Left colon (tissue), 2 donors: Measurements from ENCODE around the gene CRELD1. TPM values are rescaled to one million over a fixed set of nuclear protein-coding genes. Genes with fewer than 3 reads are reported as not detected.
"Not testable (repeated sequence)": the region's sequence is repeated elsewhere in the genome, so short reads cannot be mapped to it uniquely, and the experiment has no call there.

ENCODE experiments used
- ATAC-seq: fragments of 200-7000 bp; cut with Tn5 transposase; one replicate; pipeline ENCODE4 v1.9.1; 2020; ENCODE audit warnings: mild to moderate bottlenecking, moderate library complexity
- DNase-seq, 2 donors: peaks; one replicate each; pipeline ENCODE4 v3.0.0-alpha.2; 2020
- intact Hi-C, 2 donors: fragments of 100-400 bp; cut with DNase I in 1 of 2; cut with micrococcal nuclease in 1 of 2; formaldehyde crosslinking; loops; one replicate each; pipeline versions ENCODE4 v1.11.2 to v1.14.0; 2022; cut with DNase I, micrococcal nuclease
- total RNA-seq, 2 donors: library from RNA; stranded (reverse); fragmentation: NEBNext Ultra II Directional; extraction: Animal tissue kit (Norgen Biotek cat#: 25700); gene quantifications; one replicate each; pipeline ENCODE4 v1.2.1, GENCODE V29; 2021
- donor health status: DM: no; HTN: no; CAD: no.
- donor health status: DM: yes; HTN: yes; CAD: no.

The CRELD1 gene
- total RNA-seq, 2 donors from 2014 or later = 18.8 to 23.8 TPM

DNA sequence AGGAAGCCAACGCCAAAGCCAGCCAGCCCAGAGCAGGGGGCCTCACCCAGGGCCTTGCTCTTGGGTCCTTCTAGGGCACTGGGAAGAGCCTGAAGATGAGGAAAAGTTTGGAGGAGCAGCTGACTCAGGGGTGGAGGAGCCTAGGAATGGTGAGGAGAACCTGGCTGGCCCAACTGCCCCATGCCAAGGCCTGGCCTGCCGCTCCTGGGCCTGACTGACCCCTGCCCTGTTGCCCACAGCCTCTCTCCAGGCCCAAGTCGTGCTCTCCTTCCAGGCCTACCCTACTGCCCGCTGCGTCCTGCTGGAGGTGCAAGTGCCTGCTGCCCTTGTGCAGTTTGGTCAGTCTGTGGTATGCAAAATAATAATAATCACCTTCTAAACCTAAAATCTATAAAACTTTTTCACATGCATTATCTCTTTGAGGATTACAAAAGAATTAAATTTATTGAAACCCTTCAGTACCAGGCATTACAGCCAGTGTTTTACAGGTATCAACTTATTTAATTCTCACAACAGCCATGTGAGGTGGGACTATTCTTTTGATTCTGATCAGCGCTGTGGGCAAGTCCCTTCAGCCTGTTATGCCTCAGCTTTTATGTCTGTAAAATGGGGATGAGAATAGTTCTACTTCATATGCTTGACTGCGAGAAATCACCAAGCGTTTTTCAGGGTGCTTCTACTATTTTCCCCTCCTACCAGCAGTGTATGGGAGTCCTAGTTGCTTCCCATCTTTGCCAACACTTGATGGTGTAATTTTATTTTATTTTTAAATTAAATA is 15.2 kb upstream of the CRELD1 start:
- DNase-seq = no peak
- no peak for ATAC-seq
- intact Hi-C loops = loop anchor here in 1 of 2 donors (10.0 kb wide), 1 partner anchor 64 kb away; no protein-coding TSS in a partner anchor

DNA sequence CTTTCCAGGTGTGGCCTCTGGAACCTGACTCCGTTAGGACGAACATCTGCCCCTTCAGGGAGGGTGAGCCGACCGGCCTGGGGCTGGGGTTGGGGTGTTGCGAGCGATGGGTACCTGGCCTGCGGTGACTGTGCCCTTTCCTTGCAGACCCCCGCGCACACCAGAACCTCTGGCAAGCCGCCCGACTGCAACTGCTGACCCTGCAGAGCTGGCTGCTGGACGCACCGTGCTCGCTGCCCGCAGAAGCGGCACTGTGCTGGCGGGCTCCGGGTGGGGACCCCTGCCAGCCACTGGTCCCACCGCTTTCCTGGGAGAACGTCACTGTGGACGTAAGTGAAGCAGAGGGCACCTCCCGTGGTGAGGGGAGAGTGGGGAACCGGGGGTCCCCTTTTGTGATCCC is 5.5 kb upstream of the CRELD1 start:
- DNase-seq (no peak), ATAC-seq (no peak)
- intact Hi-C loops = no loop called here

DNA sequence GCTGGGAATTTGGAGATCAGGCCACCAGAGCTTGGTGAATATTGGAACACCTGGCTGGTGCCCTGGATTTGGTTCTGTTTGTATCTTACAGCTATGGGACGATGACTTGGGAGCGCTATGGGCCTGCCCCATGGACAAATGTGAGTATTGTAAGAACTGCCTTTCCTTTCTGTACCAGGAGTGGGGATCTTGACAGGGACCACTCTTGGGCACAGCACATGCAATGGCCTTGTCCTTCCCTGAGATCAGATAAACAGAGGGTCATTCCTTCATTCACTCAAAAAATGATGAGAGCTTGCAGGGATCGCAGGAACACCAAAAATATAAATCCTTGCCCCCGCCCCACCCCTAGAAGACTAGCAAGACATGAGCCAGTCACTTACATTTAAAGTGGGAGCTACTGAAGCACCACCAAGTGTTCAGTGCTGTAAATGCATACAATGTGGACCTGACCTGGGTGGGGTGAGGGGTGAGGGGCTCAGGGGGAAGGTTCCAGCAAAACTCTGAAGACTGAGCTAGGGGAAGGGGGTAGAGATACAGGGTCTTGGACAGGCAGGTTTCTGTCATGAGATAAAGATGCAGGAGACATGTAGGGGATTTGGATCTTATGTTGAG is 2.7 kb upstream of the CRELD1 start:
- no peak for DNase-seq
- intact Hi-C loops = no loop called here
- no peak for ATAC-seq

DNA sequence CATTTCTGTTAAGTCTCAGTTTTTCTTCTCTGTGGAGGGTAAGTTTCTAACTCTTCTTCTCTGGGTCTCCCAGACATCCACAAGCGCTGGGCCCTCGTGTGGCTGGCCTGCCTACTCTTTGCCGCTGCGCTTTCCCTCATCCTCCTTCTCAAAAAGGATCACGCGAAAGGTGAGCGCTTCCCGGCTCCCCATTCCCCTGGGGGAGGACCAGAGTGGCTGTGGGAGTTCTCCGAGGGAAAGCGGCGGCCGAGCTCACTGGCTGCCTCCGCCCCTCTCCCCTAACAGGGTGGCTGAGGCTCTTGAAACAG is 1.1 kb upstream of the CRELD1 start:
- intact Hi-C loops = no loop called here
- no peak for DNase-seq
- no peak for ATAC-seq

DNA sequence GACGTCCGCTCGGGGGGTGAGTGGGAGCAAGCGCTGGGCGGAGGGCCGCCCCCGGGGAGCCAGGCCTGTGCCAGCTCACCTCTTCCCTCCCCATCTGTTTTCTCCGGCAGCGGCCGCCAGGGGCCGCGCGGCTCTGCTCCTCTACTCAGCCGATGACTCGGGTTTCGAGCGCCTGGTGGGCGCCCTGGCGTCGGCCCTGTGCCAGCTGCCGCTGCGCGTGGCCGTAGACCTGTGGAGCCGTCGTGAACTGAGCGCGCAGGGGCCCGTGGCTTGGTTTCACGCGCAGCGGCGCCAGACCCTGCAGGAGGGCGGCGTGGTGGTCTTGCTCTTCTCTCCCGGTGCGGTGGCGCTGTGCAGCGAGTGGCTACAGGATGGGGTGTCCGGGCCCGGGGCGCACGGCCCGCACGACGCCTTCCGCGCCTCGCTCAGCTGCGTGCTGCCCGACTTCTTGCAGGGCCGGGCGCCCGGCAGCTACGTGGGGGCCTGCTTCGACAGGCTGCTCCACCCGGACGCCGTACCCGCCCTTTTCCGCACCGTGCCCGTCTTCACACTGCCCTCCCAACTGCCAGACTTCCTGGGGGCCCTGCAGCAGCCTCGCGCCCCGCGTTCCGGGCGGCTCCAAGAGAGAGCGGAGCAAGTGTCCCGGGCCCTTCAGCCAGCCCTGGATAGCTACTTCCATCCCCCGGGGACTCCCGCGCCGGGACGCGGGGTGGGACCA is 632 bp upstream of the CRELD1 start:
- intact Hi-C loops = no loop called here
- DNase-seq (peak; percentile 85 to 89), ATAC-seq (peak; percentile 75)

DNA sequence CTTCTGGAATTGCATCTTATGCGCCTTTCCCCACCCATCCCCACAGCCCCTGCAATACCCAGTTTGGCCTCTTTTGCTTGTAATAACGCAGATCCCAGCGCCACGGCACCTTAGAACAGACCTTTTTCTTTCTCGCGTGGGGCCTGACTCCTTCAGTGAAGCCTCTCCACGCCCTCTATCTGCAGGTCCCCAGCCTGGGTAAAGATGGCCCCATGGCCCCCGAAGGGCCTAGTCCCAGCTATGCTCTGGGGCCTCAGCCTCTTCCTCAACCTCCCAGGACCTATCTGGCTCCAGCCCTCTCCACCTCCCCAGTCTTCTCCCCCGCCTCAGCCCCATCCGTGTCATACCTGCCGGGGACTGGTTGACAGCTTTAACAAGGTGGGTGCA is 594 bp downstream of the CRELD1 start:
- ATAC-seq (peak; percentile 4), DNase-seq (peak in 1 of 2 donors; percentile 38)
- intact Hi-C loops = no loop called here

DNA sequence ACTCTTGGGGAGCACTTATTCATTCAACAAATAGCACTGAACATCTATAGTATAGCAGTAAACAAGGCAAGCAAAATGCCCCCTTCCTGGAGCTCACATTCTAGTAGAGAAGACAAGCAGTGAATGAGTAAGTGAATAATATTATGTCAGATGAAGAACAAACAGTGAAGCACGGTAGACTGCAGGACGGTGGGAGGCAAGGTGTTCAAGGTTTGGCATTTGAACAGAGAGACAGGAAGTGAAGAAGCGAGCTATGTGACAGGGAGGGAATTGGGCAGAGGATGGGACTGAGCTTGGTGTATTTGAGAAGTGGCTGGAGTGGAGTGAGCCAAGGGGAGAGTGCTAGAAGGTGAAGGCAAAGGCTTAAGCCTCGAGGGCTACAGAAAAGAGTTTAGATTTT is 1.4 kb downstream of the CRELD1 start:
- DNase-seq = no peak
- intact Hi-C loops = no loop called here
- ATAC-seq = no peak

DNA sequence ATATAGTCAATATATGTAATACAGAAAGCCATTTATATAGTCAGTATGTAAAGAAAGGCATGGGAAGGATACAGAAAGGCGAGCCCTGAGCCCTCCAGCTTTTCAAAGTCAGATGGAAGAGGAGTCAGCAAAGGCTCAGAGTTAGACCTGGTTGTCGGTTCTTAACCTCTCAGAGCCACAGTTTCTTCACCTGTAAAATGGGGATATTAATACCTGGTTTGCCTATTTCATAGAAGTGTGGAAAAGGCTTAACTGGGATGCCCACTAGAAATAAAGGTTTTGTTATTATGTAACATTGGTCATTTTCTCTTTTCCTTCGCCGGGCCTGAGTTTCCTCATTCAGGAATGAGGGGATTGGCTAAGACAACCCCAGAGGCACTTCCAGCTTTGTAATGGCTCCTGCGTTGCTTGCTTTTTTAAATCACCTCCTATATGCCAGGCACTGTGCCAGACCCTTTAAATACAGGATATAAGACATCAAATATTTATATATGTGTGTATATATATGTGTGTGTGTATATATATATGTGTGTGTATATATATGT is 2.4 kb downstream of the CRELD1 start:
- intact Hi-C loops = no loop called here
- DNase-seq (no peak), ATAC-seq (no peak)

DNA sequence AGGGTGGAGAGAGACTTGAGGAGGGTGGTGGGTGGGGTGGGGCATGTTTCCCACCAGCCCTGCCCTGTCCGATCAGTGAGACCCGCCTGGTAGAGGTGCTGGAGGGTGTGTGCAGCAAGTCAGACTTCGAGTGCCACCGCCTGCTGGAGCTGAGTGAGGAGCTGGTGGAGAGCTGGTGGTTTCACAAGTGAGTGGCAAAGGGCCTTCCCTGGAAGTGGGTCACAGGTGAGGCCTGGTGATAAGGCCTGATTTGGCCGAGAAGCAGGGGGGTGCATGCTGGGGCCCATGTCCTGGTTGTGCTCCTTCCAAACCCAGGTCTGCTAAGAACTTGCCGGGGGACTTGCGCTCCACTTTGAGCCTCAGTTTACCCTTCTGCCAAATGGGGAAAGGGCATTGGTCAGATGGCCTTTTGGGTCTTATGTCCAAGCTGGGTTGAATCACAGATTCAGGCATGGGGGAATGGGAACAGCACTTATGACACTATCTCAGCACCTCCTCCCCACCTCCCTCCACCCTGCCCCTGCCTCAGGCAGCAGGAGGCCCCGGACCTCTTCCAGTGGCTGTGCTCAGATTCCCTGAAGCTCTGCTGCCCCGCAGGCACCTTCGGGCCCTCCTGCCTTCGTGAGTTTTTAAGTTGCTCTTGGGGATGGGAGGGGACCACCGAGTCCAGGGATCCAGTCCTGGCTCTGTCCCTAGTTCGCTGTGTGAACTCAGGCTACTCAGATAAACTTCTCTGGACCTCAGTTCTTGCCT is 4.0 kb downstream of the CRELD1 start:
- intact Hi-C loops = no loop called here
- DNase-seq = no peak
- no peak for ATAC-seq

DNA sequence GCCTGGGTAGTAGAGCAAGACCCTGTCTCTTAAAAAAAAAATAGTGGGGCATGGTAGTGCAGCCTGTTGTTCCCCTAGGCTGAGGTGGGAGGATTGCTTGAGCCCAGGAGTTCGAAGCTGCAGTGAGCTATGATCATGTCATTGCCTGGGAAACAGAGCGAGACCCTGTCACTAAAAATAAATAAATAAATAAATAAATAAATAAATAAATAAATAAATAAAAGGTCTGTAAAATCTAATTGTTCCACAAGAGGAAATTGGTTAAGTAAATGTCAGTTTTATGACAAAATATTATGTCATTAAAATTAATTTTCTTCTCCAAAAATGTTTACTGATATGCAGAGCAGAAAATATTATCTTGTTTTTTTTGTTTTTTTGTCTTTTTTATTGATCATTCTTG is 5.3 kb downstream of the CRELD1 start:
- intact Hi-C loops = no loop called here
- DNase-seq (no peak), ATAC-seq (no peak)

DNA sequence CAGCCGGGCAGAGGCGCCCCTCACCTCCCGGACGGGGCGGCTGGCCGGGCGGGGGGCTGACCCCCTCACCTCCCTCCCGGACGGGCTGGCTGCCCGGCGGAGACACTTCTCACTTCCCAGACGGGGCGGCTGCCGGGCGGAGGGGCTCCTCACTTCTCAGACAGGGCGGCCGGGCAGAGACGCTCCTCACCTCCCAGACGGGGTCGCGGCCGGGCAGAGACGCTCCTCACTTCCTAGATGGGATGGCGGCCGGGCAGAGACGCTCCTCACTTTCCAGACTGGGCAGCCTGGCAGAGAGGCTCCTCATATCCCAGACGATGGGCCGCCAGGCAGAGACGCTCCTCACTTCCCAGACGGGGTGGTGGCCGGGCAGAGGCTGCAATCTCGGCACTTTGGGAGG is 6.3 kb downstream of the CRELD1 start:
- DNase-seq, intact Hi-C loops, ATAC-seq: not testable (repeated sequence)

DNA sequence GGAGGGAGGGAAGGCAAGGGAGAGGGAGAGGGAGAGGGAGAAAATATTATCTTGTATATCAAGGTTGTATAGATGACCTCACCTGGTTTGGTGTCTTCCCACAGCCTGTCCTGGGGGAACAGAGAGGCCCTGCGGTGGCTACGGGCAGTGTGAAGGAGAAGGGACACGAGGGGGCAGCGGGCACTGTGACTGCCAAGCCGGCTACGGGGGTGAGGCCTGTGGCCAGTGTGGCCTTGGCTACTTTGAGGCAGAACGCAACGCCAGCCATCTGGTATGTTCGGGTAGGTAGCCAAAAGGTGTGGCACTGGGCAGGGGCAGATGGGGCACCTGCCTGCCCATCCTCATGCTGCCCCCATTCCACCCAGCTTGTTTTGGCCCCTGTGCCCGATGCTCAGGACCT is 7.1 kb downstream of the CRELD1 start:
- ATAC-seq = no peak

DNA sequence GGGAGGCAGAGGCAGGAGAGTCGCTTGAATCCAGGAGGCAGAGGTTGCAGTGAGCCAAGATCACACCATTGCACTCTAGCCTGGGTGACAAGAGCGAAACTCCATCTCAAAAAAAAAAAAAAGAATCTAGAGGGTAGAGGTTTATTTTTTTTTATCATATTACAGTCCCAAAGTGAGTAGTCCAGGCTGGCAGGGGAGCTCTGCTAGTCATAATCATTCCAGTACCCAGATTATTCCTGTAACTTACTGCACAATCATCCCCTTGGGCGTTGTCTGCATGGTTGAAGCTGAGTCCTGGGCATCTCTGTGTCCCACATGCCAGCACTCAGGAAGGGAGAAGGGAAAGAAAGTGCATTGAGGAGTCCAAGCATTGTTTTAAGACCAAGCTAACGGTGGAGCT is 8.5 kb downstream of the CRELD1 start:
- no peak for DNase-seq
- intact Hi-C loops = no loop called here
- ATAC-seq = no peak

More for the DNA sequence above, 7.1 kb downstream of the CRELD1 start:
- no peak for DNase-seq
- intact Hi-C loops = no loop called here

DNA sequence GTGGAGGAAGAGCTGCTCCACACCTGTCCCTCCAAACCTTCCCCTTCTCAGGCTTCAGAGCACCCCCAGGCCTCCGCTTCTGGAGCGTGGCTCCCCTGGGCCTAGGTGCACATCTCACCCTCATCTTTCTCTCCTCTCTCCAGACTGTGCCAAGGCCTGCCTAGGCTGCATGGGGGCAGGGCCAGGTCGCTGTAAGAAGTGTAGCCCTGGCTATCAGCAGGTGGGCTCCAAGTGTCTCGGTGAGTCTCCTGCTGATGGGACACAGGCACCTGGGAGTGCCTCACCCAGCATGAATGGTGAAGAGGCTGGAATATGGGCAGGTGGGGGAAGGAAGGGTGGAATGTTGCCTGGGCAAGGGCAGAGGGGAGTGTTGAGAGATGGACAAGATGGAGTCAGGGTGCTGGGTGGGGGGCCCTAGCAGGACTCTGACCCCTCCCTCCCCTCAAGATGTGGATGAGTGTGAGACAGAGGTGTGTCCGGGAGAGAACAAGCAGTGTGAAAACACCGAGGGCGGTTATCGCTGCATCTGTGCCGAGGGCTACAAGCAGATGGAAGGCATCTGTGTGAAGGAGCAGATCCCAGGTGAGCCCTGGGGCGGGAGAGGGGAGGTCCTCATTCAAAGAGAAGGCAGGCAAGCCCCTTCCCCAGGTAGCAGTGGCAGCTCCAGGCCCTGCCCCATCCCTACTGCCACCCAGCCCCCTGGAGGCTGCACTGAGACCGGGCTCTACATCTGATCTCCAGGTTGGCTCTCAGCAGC is 9.5 kb downstream of the CRELD1 start:
- DNase-seq (no peak), ATAC-seq (no peak)
- intact Hi-C loops = no loop called here

DNA sequence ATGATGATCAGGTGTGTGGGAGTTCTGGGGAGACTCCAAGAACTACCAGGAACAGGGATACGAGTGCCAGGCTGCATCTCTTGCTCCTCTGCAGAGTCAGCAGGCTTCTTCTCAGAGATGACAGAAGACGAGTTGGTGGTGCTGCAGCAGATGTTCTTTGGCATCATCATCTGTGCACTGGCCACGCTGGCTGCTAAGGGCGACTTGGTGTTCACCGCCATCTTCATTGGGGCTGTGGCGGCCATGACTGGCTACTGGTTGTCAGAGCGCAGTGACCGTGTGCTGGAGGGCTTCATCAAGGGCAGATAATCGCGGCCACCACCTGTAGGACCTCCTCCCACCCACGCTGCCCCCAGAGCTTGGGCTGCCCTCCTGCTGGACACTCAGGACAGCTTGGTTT is 10.6 kb downstream of the CRELD1 start:
- ATAC-seq = no peak

DNA sequence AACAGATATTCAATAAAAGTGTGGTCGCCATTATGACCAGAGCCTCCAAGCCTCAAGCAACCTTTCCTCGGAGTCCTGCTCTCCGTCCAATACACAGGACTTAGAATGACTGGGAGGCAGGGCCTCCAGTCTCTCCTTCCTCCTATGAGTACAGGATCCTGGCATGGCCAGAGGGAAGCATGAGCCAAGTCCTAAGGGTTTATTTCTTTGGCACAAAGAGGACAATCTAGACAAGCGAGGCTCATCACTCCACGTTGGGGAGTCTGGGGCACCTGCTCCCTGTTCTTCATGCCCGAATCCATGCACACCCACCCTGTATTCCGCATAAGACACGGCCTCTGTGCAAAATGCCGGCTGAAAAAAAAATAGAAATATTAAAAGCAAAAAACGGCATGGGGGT is 11.7 kb downstream of the CRELD1 start:
- no peak for ATAC-seq
- intact Hi-C loops = no loop called here
- DNase-seq = no peak

More for the DNA sequence above, 10.6 kb downstream of the CRELD1 start:
- DNase-seq = no peak
- intact Hi-C loops = no loop called here

DNA sequence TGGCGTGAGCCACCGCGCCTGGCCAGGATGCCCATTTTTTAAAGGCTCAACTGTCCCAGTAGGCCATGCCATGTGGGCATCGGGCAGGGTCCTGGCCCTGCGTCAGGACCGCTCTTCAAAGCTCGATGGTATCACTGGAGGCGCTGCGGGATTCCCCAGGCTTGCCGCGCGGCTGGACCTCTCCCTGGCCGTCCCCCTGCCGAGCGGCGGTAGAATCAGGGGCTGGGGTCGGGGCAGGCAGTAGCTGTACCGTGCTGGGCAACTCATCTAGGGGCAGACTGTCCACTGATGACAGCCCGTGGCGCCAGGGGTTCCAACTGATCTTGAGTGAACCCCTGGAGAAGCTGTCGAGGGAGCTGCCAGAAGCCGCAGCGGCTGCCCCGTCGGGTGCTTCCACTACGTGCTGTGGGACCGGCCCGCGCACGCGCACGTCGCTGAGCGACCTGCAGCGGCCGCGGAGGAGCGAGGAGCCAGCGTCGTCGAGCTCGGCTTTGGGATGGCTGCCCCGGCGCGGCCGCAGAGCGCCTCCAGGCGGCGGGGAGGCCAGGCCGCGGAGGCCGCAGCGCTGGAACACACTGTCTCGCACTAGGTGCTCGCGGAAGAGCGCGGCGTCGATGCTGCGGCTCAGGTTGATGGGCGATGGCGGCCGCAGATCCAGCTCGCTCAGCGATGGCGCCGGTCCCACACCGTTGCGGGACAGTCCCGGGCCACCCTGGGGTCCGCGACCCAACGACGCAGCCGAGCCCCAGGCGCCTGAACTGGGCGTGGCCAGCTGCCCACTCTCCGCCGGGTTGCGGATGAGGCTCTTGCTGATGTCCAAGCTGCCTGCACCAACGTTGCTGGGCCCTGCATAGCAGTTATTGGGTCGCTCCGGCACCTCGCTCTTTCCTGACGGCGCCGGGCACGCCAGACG is 12.7 kb downstream of the CRELD1 start:
- intact Hi-C loops = no loop called here
- DNase-seq (peak; percentile 88 to 90), ATAC-seq (peak; percentile 90)
